Measurements from ENCODE around the gene C1orf210. TPM values are rescaled to one million over a fixed set of nuclear protein-coding genes. Genes with fewer than 3 reads are reported as not detected.

Gene C1orf210
- total RNA-seq, 1 experiment from 2014 or later: 5.9 TPM

GRCh38 chr1:43251024-43251423 is 34.4 kb downstream of the C1orf210 start:
- no peak overlapping the region for H3K27ac ChIP-seq (ENCODE audit: insufficient read length, low read depth, low read length)
- no peak overlapping the region for H3K56ac ChIP-seq (ENCODE audit: insufficient read length, low read depth, low read length)
- H2BK5ac ChIP-seq (ENCODE audit: insufficient read length, low read length): no peak overlapping the region
- H3K79me2 ChIP-seq (ENCODE audit: insufficient read depth, low read length): no peaks in the 10 kb centered on the region
- peaks cover 25% of the 10 kb centered on the region for H3K9me3 ChIP-seq (ENCODE audit: control insufficient read depth, low read depth, low read length)
- no peak for DNase-seq
- no peaks in the 10 kb centered on the region for H3K27me3 ChIP-seq (ENCODE audit: insufficient read depth, low read length)
- H3K9me3 Mint-ChIP-seq: peaks cover 52 to 56% of the 10 kb centered on the region in 2 experiments
- peaks cover 9 to 19% (median 12%) of the 10 kb centered on the region in 3 experiments for H3K36me3 Mint-ChIP-seq (ENCODE audit: insufficient read depth in 1 of 3, low read depth in 3 of 3)
- H3K4me3 Mint-ChIP-seq: no peak overlapping the region
- no peak overlapping the region for H2BK12ac ChIP-seq (ENCODE audit: insufficient read length, low read depth, low read length)
- WGBS (ENCODE audit: extremely low coverage, insufficient read length, low lambda C conversion rate): no CpG with 5 or more reads among the region's 5 CpGs
- no peak overlapping the region for H3T11ph ChIP-seq (ENCODE audit: low read length)
- H3K23me2 ChIP-seq (ENCODE audit: insufficient read length, low read depth, low read length, poor library complexity, severe bottlenecking): no peaks in the 10 kb centered on the region
- H2BK15ac ChIP-seq (ENCODE audit: low read depth, low read length): no peak overlapping the region
- H2BK20ac ChIP-seq (ENCODE audit: low read depth, low read length, poor library complexity, severe bottlenecking): no peak overlapping the region
- no peak overlapping the region for H4K91ac ChIP-seq (ENCODE audit: insufficient read length, low read depth, low read length)
- no peaks in the 10 kb centered on the region for H4K20me1 ChIP-seq (ENCODE audit: control insufficient read depth, insufficient read depth, insufficient read length)
- H4K5ac ChIP-seq (ENCODE audit: insufficient read length, low read depth, low read length): no peak overlapping the region
- no peak overlapping the region for H3K4me2 ChIP-seq (ENCODE audit: insufficient read depth, insufficient read length, low read length)
- no peak overlapping the region for H3K18ac ChIP-seq (ENCODE audit: insufficient read length, low read depth, low read length)
- no peak overlapping the region for H3K9ac ChIP-seq (ENCODE audit: extremely low read depth, insufficient read length, low read length)
- no peak overlapping the region for H3K27ac Mint-ChIP-seq
- H3K23ac ChIP-seq (ENCODE audit: insufficient read length, low read depth, low read length): no peak overlapping the region
- H2AFZ ChIP-seq (ENCODE audit: low read length): no peak overlapping the region
- H3K27me3 Mint-ChIP-seq (ENCODE audit: low read depth): peaks cover 20% of the 10 kb centered on the region
- H4K8ac ChIP-seq (replicated peaks; ENCODE audit: insufficient read length, low read depth, low read length): no peak overlapping the region
- H2AK5ac ChIP-seq (ENCODE audit: insufficient read length, low read length): no peak overlapping the region
- no peaks in the 10 kb centered on the region for H3K4me1 ChIP-seq (ENCODE audit: insufficient read depth, low read length)
- no peak overlapping the region for H2BK120ac ChIP-seq (ENCODE audit: low read depth, low read length, poor library complexity, severe bottlenecking)
- TF ChIP-seq CTCF (conservative IDR thresholded peaks at IDR 0.05): no peak
- no peaks in the 10 kb centered on the region for H3K79me1 ChIP-seq (ENCODE audit: insufficient read depth, low read depth, low read length, poor library complexity, severe bottlenecking)
- no peak overlapping the region for H3K14ac ChIP-seq (ENCODE audit: insufficient read depth, low read length)
- no peaks in the 10 kb centered on the region for H3K4me1 Mint-ChIP-seq
- H3K4ac ChIP-seq (ENCODE audit: low read depth, low read length): no peak overlapping the region

Data from H9 (cell line).